Neural progenitor cell (in vitro differentiated cells): ENCODE data around the gene TMEM108. TPM values are rescaled to one million over a fixed set of nuclear protein-coding genes. Genes with fewer than 3 reads are reported as not detected.
"Not testable (repeated sequence)": the region's sequence is repeated elsewhere in the genome, so short reads cannot be mapped to it uniquely, and the experiment has no call there.

Source experiments
- DNase-seq: peaks from one replicate; pipeline ENCODE4 v3.0.0-alpha.2; 2016; ENCODE audit warnings: low spot score
- H2AFZ ChIP-seq: fragments of 200-600 bp; sonication (generic); replicated peaks from 2 replicates; pipeline ENCODE4 v1.6.1; 2016; ENCODE audit warnings: antibody characterized with exemption
- H3F3A ChIP-seq: fragments of 200-600 bp; sonication (generic); 2 replicates; pipeline ENCODE4 v1.6.1; 2016; ENCODE audit warnings: antibody characterized with exemption, low read depth
- H3K27ac ChIP-seq: fragments of 200-600 bp; sonication (generic); 2 replicates; pipeline ENCODE4 v1.5.1; 2016; ENCODE audit warnings: mild to moderate bottlenecking
- H3K27me3 ChIP-seq: fragments of 200-600 bp; sonication (generic); 2 replicates; pipeline ENCODE4 v1.6.1; 2016; ENCODE audit warnings: mild to moderate bottlenecking, moderate library complexity
- H3K36me3 ChIP-seq: fragments of 200-600 bp; sonication (generic); 2 replicates; pipeline ENCODE4 v1.5.1; 2016
- H3K4me1 ChIP-seq: fragments of 200-600 bp; sonication (generic); 2 replicates; pipeline ENCODE4 v1.6.1; 2016; ENCODE audit warnings: mixed run types
- H3K4me2 ChIP-seq: fragments of 200-600 bp; sonication (generic); 2 replicates; pipeline ENCODE4 v1.6.1; 2016
- H3K4me3 ChIP-seq: fragments of 200-600 bp; sonication (generic); 2 replicates; pipeline ENCODE4 v1.5.1; 2016
- H3K79me2 ChIP-seq: fragments of 200-600 bp; sonication (generic); 2 replicates; pipeline ENCODE4 v1.6.1; 2016; ENCODE audit warnings: low read depth
- H3K9ac ChIP-seq: fragments of 200-600 bp; sonication (generic); 2 replicates; pipeline ENCODE4 v1.6.1; 2016
- H3K9me3 ChIP-seq: fragments of 200-600 bp; sonication (generic); 2 replicates; pipeline ENCODE4 v1.5.1; 2016; ENCODE audit warnings: low read depth
- H4K20me1 ChIP-seq: fragments of 200-600 bp; sonication (generic); 2 replicates; pipeline ENCODE4 v1.6.1; 2016; ENCODE audit warnings: low read depth
- H3K27ac Mint-ChIP-seq: 3 replicates; pipeline ENCODE4 v1.8.0; 2021; ENCODE audit warnings: mixed read lengths
- H3K27me3 Mint-ChIP-seq: 2 replicates; pipeline ENCODE4 v1.8.0; 2022; ENCODE audit warnings: low read depth, mild to moderate bottlenecking, inconsistent platforms, moderate library complexity, mixed read lengths; ENCODE audit not compliant: insufficient read depth
- H3K36me3 Mint-ChIP-seq: 3 replicates; pipeline ENCODE4 v1.8.0; 2021; ENCODE audit warnings: mixed read lengths
- H3K4me1 Mint-ChIP-seq: 3 replicates; pipeline ENCODE4 v1.8.0; 2021; ENCODE audit warnings: mixed read lengths
- H3K4me3 Mint-ChIP-seq: 3 replicates; pipeline ENCODE4 v1.8.0; 2021; ENCODE audit warnings: mild to moderate bottlenecking, moderate library complexity, mixed read lengths
- H3K9me3 Mint-ChIP-seq: 3 replicates; pipeline ENCODE4 v1.8.0; 2020; ENCODE audit warnings: mixed read lengths
- CTCF ChIP-seq: fragments of 200-600 bp; sonication (generic); IDR thresholded peaks from 2 replicates; pipeline ENCODE4 v1.5.1; 2017; ENCODE audit warnings: antibody characterized with exemption, mild to moderate bottlenecking
- EZH2 ChIP-seq: fragments of 200-600 bp; sonication (generic); IDR thresholded peaks from 2 replicates; pipeline ENCODE4 v1.6.1; 2017; ENCODE audit warnings: antibody characterized with exemption, mild to moderate bottlenecking, moderate library complexity
- EZH2phosphoT487 ChIP-seq: fragments of 200-600 bp; sonication (generic); IDR thresholded peaks from 2 replicates; pipeline ENCODE4 v1.6.1; 2017; ENCODE audit warnings: antibody characterized with exemption
- total RNA-seq: library from RNA; depleted of rRNA; stranded (reverse); fragments of >200 nt; gene quantifications from 2 replicates; pipeline ENCODE4 v1.2.3, GENCODE V29; 2015; ENCODE audit warnings: low replicate concordance

The TMEM108 gene
- 4.8 and 10.7 TPM in 2 replicates for total RNA-seq

GRCh38 chr3:133038089-133038730 lies at the start of gene TMEM108:
TMEM108 (plus strand) TSS chr3:133038391.
- peak within 1 kb of the TSS; percentile 3 for H3K9ac ChIP-seq
- H3K79me2 ChIP-seq: no peaks in the 10 kb centered on the region
- Mint-ChIP-seq H3K9me3 (no peaks in the 10 kb centered on the region), H3K27me3 (peaks cover 7% of the 10 kb centered on the region), H3K4me1 (peaks cover 20% of the 10 kb centered on the region), H3K27ac (no peak within 1 kb of the TSS), H3K36me3 (no peaks in the 10 kb centered on the region), H3K4me3 (peak within 1 kb of the TSS; percentile 83)
- peak within 1 kb of the TSS; percentile 96 for H3K4me2 ChIP-seq
- peaks cover 31% of the 10 kb centered on the region for H3K27me3 ChIP-seq
- H4K20me1 ChIP-seq: no peaks in the 10 kb centered on the region
- TF ChIP-seq EZH2phosphoT487 (no peak), CTCF (no peak), EZH2 (no peak)
- no peak within 1 kb of the TSS for H3K27ac ChIP-seq
- H3K36me3 ChIP-seq: no peaks in the 10 kb centered on the region
- peaks cover 10% of the 10 kb centered on the region for H3F3A ChIP-seq
- peak within 1 kb of the TSS; percentile 89 for H2AFZ ChIP-seq
- H3K4me3 ChIP-seq: peak within 1 kb of the TSS; percentile 74
- peak; percentile 97 for DNase-seq
- no peaks in the 10 kb centered on the region for H3K9me3 ChIP-seq
- peaks cover 24% of the 10 kb centered on the region for H3K4me1 ChIP-seq

- Mint-ChIP-seq H3K4me1 (no peaks in the 10 kb centered on the region), H3K27ac (no peak overlapping the region), H3K9me3 (peaks cover 3% of the 10 kb centered on the region), H3K27me3 (no peaks in the 10 kb centered on the region), H3K4me3 (no peak overlapping the region), H3K36me3 (no peaks in the 10 kb centered on the region)
- Histone ChIP-seq H3K27me3 (no peaks in the 10 kb centered on the region), H3K27ac (no peak overlapping the region), H3K36me3 (no peaks in the 10 kb centered on the region), H3K9me3 (no peaks in the 10 kb centered on the region), H3K9ac (no peak overlapping the region), H4K20me1 (no peaks in the 10 kb centered on the region), H3K4me3 (no peak overlapping the region), H3F3A (no peaks in the 10 kb centered on the region), H3K79me2 (no peaks in the 10 kb centered on the region), H3K4me1 (peaks cover 9% of the 10 kb centered on the region), H2AFZ (no peak overlapping the region), H3K4me2 (no peak overlapping the region)
- no peak for DNase-seq
- TF ChIP-seq EZH2: no peak
- TF ChIP-seq EZH2phosphoT487: no peak
- TF ChIP-seq CTCF: no peak
These were observed 42.2 kb upstream of the TMEM108 start for GRCh38 chr3:132995971-132996370.

- Mint-ChIP-seq H3K27me3 (no peaks in the 10 kb centered on the region), H3K9me3 (peaks cover 3% of the 10 kb centered on the region), H3K27ac (no peak overlapping the region), H3K4me3 (no peak overlapping the region), H3K36me3 (no peaks in the 10 kb centered on the region), H3K4me1 (no peaks in the 10 kb centered on the region)
- no peak for DNase-seq
- Histone ChIP-seq H3K4me3 (no peak overlapping the region), H3K27ac (no peak overlapping the region), H3K9me3 (no peaks in the 10 kb centered on the region), H2AFZ (no peak overlapping the region), H3K4me1 (peaks cover 9% of the 10 kb centered on the region), H3K9ac (no peak overlapping the region), H3F3A (no peaks in the 10 kb centered on the region), H3K36me3 (no peaks in the 10 kb centered on the region), H3K27me3 (no peaks in the 10 kb centered on the region), H3K79me2 (no peaks in the 10 kb centered on the region), H3K4me2 (no peak overlapping the region), H4K20me1 (no peaks in the 10 kb centered on the region)
- TF ChIP-seq EZH2phosphoT487 (no peak), CTCF (no peak), EZH2 (no peak)
These were observed 40.6 kb upstream of the TMEM108 start for GRCh38 chr3:132997404-132998185.

GRCh38 chr3:133005032-133005431 lies 33.2 kb upstream of the TMEM108 start:
- H3K4me1 Mint-ChIP-seq, H3K27me3 Mint-ChIP-seq, H3K9me3 ChIP-seq, H3K36me3 Mint-ChIP-seq, H3F3A ChIP-seq, H3K4me3 ChIP-seq, H3K36me3 ChIP-seq, H3K27ac Mint-ChIP-seq, H3K4me2 ChIP-seq, H3K9ac ChIP-seq, H3K27ac ChIP-seq, DNase-seq, H4K20me1 ChIP-seq, H3K4me1 ChIP-seq, H3K27me3 ChIP-seq, H3K4me3 Mint-ChIP-seq, H2AFZ ChIP-seq, H3K79me2 ChIP-seq: not testable (repeated sequence)
- peaks cover 13% of the 10 kb centered on the region for H3K9me3 Mint-ChIP-seq
